ENCODE measurements around the gene DUS2. TPM values are rescaled to one million over a fixed set of nuclear protein-coding genes. Genes with fewer than 3 reads are reported as not detected.

The DUS2 gene
- total and polyA plus RNA-seq, 2 of the 8 experiments (the other 6 are each of a cell fraction or from before 2014, with no cell fraction given) = 17.2 to 27.0 TPM

GRCh38 chr16:68041783-68042182 is 18.7 kb downstream of the DUS2 start:
- H2BK20ac ChIP-seq (ENCODE audit: low read length) = no peak overlapping the region
- no peaks in the 10 kb centered on the region for H3K27me3 ChIP-seq (replicated peaks in 1 of 4; ENCODE audit: control insufficient read depth in 3 of 4, extremely low read depth in 1 of 4, insufficient read depth in 3 of 4, low read length in 3 of 4)
- H3K23ac ChIP-seq (ENCODE audit: insufficient read length) = no peak overlapping the region
- H3K18ac ChIP-seq (ENCODE audit: extremely low read depth, low read length) = no peak overlapping the region
- no peak overlapping the region for H2BK12ac ChIP-seq (ENCODE audit: low read depth, low read length)
- H3K9me3 ChIP-seq (ENCODE audit: insufficient read depth in 2 of 2, low read depth in 1 of 2, low read length in 1 of 2) = no peaks in the 10 kb centered on the region
- H4K91ac ChIP-seq (replicated peaks; ENCODE audit: insufficient read length, low read length) = no peak overlapping the region
- no peak overlapping the region for H2BK15ac ChIP-seq (ENCODE audit: low read length)
- no peak overlapping the region for H3K9ac ChIP-seq (replicated peaks in 1 of 4; ENCODE audit: extremely low read depth in 1 of 4, low read depth in 3 of 4, low read length in 3 of 4)
- H2AFZ ChIP-seq (ENCODE audit: low read length) = no peak overlapping the region
- no peaks in the 10 kb centered on the region for H3K79me2 ChIP-seq (ENCODE audit: control insufficient read depth in 1 of 2, insufficient read depth in 2 of 2, low read length in 2 of 2)
- no peaks in the 10 kb centered on the region for H3K23me2 ChIP-seq (ENCODE audit: low read depth, low read length)
- WGBS, 2 experiments (ENCODE audit: extremely low coverage in 1 of 2, insufficient coverage in 1 of 2, insufficient read length in 1 of 2, insufficient replicate concordance in 2 of 2, low coverage in 1 of 2, low lambda C conversion rate in 2 of 2, missing lambda C conversion rate in 1 of 2) = 89% methylated on average over 2 of the region's 2 CpGs; no CpG with 5 or more reads in 1 of the 2 experiments
- H3K4ac ChIP-seq (replicated peaks; ENCODE audit: insufficient read length, low read depth, low read length) = no peak overlapping the region
- no peaks in the 10 kb centered on the region for H3K4me1 ChIP-seq (replicated peaks in 1 of 4; ENCODE audit: control insufficient read depth in 3 of 4, insufficient read depth in 4 of 4, low read length in 3 of 4)
- no peak overlapping the region for H2BK120ac ChIP-seq (replicated peaks; ENCODE audit: low read depth, low read length)
- POLR2A ChIA-PET (ENCODE audit: partially characterized antibody) = interaction anchor here (3.6 kb wide), 1 partner anchor 19 kb away, joined by 17 read pairs; the partner anchor contains the start of genes DDX28 and DUS2
- FAIRE-seq = no peak
- H4K5ac ChIP-seq (ENCODE audit: insufficient read length, low read depth, low read length) = no peak overlapping the region
- no peaks in the 10 kb centered on the region for H4K20me1 ChIP-seq (replicated peaks in 1 of 2; ENCODE audit: control insufficient read depth in 1 of 2, insufficient read depth in 2 of 2, low read length in 2 of 2)
- H4K8ac ChIP-seq (ENCODE audit: extremely low read depth, insufficient read depth, low read length) = no peak overlapping the region
- no peak overlapping the region for H3K4me3 ChIP-seq (ENCODE audit: extremely low read depth in 1 of 4, insufficient read depth in 2 of 4, low read depth in 3 of 4, low read length in 4 of 4)
- H3K14ac ChIP-seq (ENCODE audit: insufficient read length) = no peak overlapping the region
- no peak overlapping the region for H3K4me2 ChIP-seq (ENCODE audit: insufficient read depth in 1 of 2, low read depth in 2 of 2, low read length in 2 of 2)
- no peak overlapping the region for H2AK5ac ChIP-seq (ENCODE audit: low read depth, low read length)
- TF ChIP-seq EZH2 (IDR thresholded peaks at IDR 0.05; ENCODE audit: low read depth, low read length, severe bottlenecking) (no peak), NRF1 (IDR thresholded peaks at IDR 0.05; ENCODE audit: low read depth, low read length) (no peak), FOSL1 (IDR thresholded peaks at IDR 0.05; ENCODE audit: insufficient read depth, low read depth, low read length) (no peak)
- no peak overlapping the region for H3K27ac ChIP-seq (ENCODE audit: low read depth, low read length)
- no peak overlapping the region for H2BK5ac ChIP-seq (ENCODE audit: low read depth, low read length)
- no peak overlapping the region for H3K56ac ChIP-seq (replicated peaks; ENCODE audit: insufficient read length, low read depth, low read length)
- peaks cover 2 to 6% (median 3%) of the 10 kb centered on the region in 4 experiments; a peak in 4 of 8 replicates for H3K36me3 ChIP-seq (ENCODE audit: control insufficient read depth in 2 of 4, insufficient read depth in 4 of 4, low read length in 3 of 4)
- H3K79me1 ChIP-seq (ENCODE audit: low read depth, low read length) = no peaks in the 10 kb centered on the region
- CTCF ChIA-PET (ENCODE audit: partially characterized antibody) = interaction anchor here (0.6 to 4.1 kb wide), 15 partner anchors 9 to 445 kb away, joined by 3 to 41 read pairs (median 7); partner anchors contain the start of gene DPEP2
- DNase-seq (ENCODE audit: low read depth in 1 of 2, low spot score in 2 of 2) = no peak

Data from H1 (cell line).